HCT116 (cell line): Measurements from ENCODE around the gene TAF10. TPM values are rescaled to one million over a fixed set of nuclear protein-coding genes. Genes with fewer than 3 reads are reported as not detected.

ENCODE experiments used
- ATAC-seq: fragments of 200-7000 bp; cut with Tn5 transposase; 2 replicates; pipeline ENCODE4 v1.9.1; 2020; ENCODE audit warnings: mild to moderate bottlenecking, moderate library complexity
- BruUV-seq: library from RNA; stranded (reverse); fragments of 400-500 nt; replicated peaks from 2 replicates; lab custom pipeline; 2021; lab: Mats Ljungman, UMichigan
- CTCF ChIA-PET: fragments of 300-600 bp; sonication (Branson Sonifier 250); formaldehyde crosslinking; loops from one replicate; lab custom pipeline; 2021; ENCODE audit warnings: antibody characterized with exemption; lab: Charles Lee
- POLR2A ChIA-PET: fragments of 300-600, 350-600 bp; sonication (Branson Sonifier 250); formaldehyde crosslinking; loops from one replicate; lab custom pipeline; 2021; ENCODE audit warnings: antibody characterized with exemption; lab: Charles Lee
- RAD21 ChIA-PET, 2 experiments: fragments of 300-600 bp; sonication (Branson Sonifier 250); formaldehyde crosslinking; loops; one replicate each; lab custom pipeline; 2023; ENCODE audit warnings: low total read pairs in 2 of 2; ENCODE audit not compliant: uncharacterized antibody in 2 of 2, unreplicated experiment in 2 of 2, low non-redundant PET in 1 of 2; lab: Charles Lee
- DNase-seq: peaks from one replicate; pipeline ENCODE4 v3.0.0-alpha.2; 2010; ENCODE audit warnings: low read depth, low spot score
- H2AFZ ChIP-seq: fragments of 200-600 bp; shearing (Covaris generic), sonication (generic); 2 replicates; pipeline ENCODE4 v1.6.1; 2017; ENCODE audit warnings: low read depth, mixed run types, mixed read lengths, antibody characterized with exemption, low read length; ENCODE audit not compliant: poor library complexity, severe bottlenecking
- H3K27ac ChIP-seq: 2 replicates; pipeline ENCODE4 v1.5.1; 2012; ENCODE audit warnings: low read depth, low read length
- H3K27me3 ChIP-seq: fragments of 200-600 bp; sonication (generic); 2 replicates; pipeline ENCODE4 v1.6.1; 2016; ENCODE audit warnings: mixed run types, low read length, mixed read lengths; ENCODE audit not compliant: insufficient read depth
- H3K36me3 ChIP-seq, 2 experiments: fragments of 200-500 bp in 1 of 2; fragments of 200-600 bp in 1 of 2; sonication (Bioruptor generic) in 1 of 2; sonication (generic) in 1 of 2; 2 replicates each; pipeline versions ENCODE4 v1.5.1 to v1.6.1; 2014 to 2016; ENCODE audit warnings: low read length in 2 of 2, inconsistent platforms in 1 of 2, mixed read lengths in 1 of 2, mixed run types in 1 of 2; ENCODE audit not compliant: insufficient read depth in 2 of 2, control insufficient read depth in 1 of 2
- H3K4me1 ChIP-seq, 2 experiments: fragments of 200-600 bp in 1 of 2; sonication (generic) in 1 of 2; 2 replicates each; pipeline versions ENCODE4 v1.5.1 to v1.6.1; 2012 to 2017; ENCODE audit warnings: low read length in 2 of 2, inconsistent platforms in 1 of 2, mild to moderate bottlenecking in 1 of 2, mixed read lengths in 1 of 2, mixed run types in 1 of 2, moderate library complexity in 1 of 2; ENCODE audit not compliant: insufficient read depth in 2 of 2, control insufficient read depth in 1 of 2
- H3K4me2 ChIP-seq: fragments of 200-600 bp; sonication (generic); 2 replicates; pipeline ENCODE4 v1.6.1; 2017; ENCODE audit warnings: mixed run types, low read length, mixed read lengths
- H3K4me3 ChIP-seq, 2 experiments: fragments of 200-600 bp in 1 of 2; sonication (generic) in 1 of 2; replicated peaks in 1 of 2; 2 replicates each; pipeline ENCODE4 v1.5.1; 2011 to 2016; ENCODE audit warnings: low read length in 2 of 2, control low read depth in 1 of 2, low read depth in 1 of 2, mild to moderate bottlenecking in 1 of 2, mixed read lengths in 1 of 2, mixed run types in 1 of 2
- H3K79me2 ChIP-seq: fragments of 200-600 bp; sonication (generic); 2 replicates; pipeline ENCODE4 v1.6.1; 2017; ENCODE audit warnings: mild to moderate bottlenecking, mixed run types, low read length, moderate library complexity, mixed read lengths; ENCODE audit not compliant: insufficient read depth
- H3K9ac ChIP-seq: fragments of 200-600 bp; sonication (generic); 2 replicates; pipeline ENCODE4 v1.6.1; 2016; ENCODE audit warnings: low read length, mixed read lengths
- H3K9me2 ChIP-seq: fragments of 200-600 bp; sonication (generic), shearing (Covaris generic); 2 replicates; pipeline ENCODE4 v1.6.1; 2017; ENCODE audit warnings: mixed run types, mild to moderate bottlenecking, moderate library complexity; ENCODE audit not compliant: insufficient read depth
- H3K9me3 ChIP-seq, 2 experiments: fragments of 200-500 bp in 1 of 2; fragments of 200-600 bp in 1 of 2; sonication (Bioruptor generic) in 1 of 2; sonication (generic) in 1 of 2; 2 replicates each; pipeline ENCODE4 v1.6.1; 2014 to 2017; ENCODE audit warnings: low read length in 2 of 2, mixed read lengths in 2 of 2, inconsistent platforms in 1 of 2, low read depth in 1 of 2, mild to moderate bottlenecking in 1 of 2, mixed run types in 1 of 2, moderate library complexity in 1 of 2; ENCODE audit not compliant: control insufficient read depth in 1 of 2, insufficient read depth in 1 of 2
- H4K20me1 ChIP-seq: fragments of 200-600 bp; sonication (generic), shearing (Covaris generic); 2 replicates; pipeline ENCODE4 v1.6.1; 2017; ENCODE audit warnings: mixed run types, mild to moderate bottlenecking, moderate library complexity; ENCODE audit not compliant: insufficient read depth
- ATF3 ChIP-seq: IDR thresholded peaks from 2 replicates; pipeline ENCODE4 v1.6.1; 2012
- CBX3 ChIP-seq: IDR thresholded peaks from 2 replicates; pipeline ENCODE4 v1.6.1; 2012; ENCODE audit warnings: low read depth
- CEBPB ChIP-seq: IDR thresholded peaks from 2 replicates; pipeline ENCODE4 v1.6.1; 2012; ENCODE audit warnings: low read depth
- ELF1 ChIP-seq: IDR thresholded peaks from 2 replicates; pipeline ENCODE4 v1.6.1; 2012; ENCODE audit warnings: low read depth, borderline replicate concordance
- EZH2 ChIP-seq: fragments of 200-600 bp; sonication (generic); IDR thresholded peaks from 2 replicates; pipeline ENCODE4 v1.6.1; 2017; ENCODE audit warnings: antibody characterized with exemption, mixed run types
- FOSL1 ChIP-seq: IDR thresholded peaks from 2 replicates; pipeline ENCODE4 v1.6.1; 2012; ENCODE audit warnings: low read depth
- JUND ChIP-seq: IDR thresholded peaks from 2 replicates; pipeline ENCODE4 v1.6.1; 2012
- POLR2A ChIP-seq: IDR thresholded peaks from 2 replicates; pipeline ENCODE4 v1.7.0; 2011; ENCODE audit warnings: borderline replicate concordance; ENCODE audit not compliant: insufficient read depth, insufficient read length; ENCODE audit errors: extremely low read depth
- POLR2AphosphoS5 ChIP-seq: IDR thresholded peaks from 2 replicates; pipeline ENCODE4 v1.6.1; 2011; ENCODE audit warnings: mild to moderate bottlenecking, low read depth, low read length, moderate library complexity
- RAD21 ChIP-seq: IDR thresholded peaks from 2 replicates; pipeline ENCODE4 v1.6.1; 2012; ENCODE audit warnings: low read depth, mild to moderate bottlenecking
- REST ChIP-seq: IDR thresholded peaks from 2 replicates; pipeline ENCODE4 v1.6.1; 2012; ENCODE audit warnings: low read depth
- SIN3A ChIP-seq: IDR thresholded peaks from 2 replicates; pipeline ENCODE4 v1.6.1; 2012; ENCODE audit warnings: low read depth
- SP1 ChIP-seq: IDR thresholded peaks from 2 replicates; pipeline ENCODE4 v1.6.1; 2012; ENCODE audit warnings: low read depth
- SRF ChIP-seq: IDR thresholded peaks from 2 replicates; pipeline ENCODE4 v1.6.1; 2012; ENCODE audit warnings: low read depth
- TCF7L2 ChIP-seq: IDR thresholded peaks from 2 replicates; pipeline ENCODE4 v1.7.0; 2011; ENCODE audit warnings: borderline replicate concordance, inconsistent platforms; ENCODE audit not compliant: insufficient read depth, insufficient read length; ENCODE audit errors: extremely low read depth
- YY1 ChIP-seq: IDR thresholded peaks from 2 replicates; pipeline ENCODE4 v1.6.1; 2011; ENCODE audit warnings: low read length, low read depth, moderate library complexity, mild to moderate bottlenecking; ENCODE audit not compliant: insufficient replicate concordance; ENCODE audit errors: extremely low read depth
- ZFX ChIP-seq: fragments of 450-650 bp; IDR thresholded peaks from 2 replicates; pipeline ENCODE4 v1.6.1; 2017
- ZNF274 ChIP-seq: fragments of 200-500 bp; sonication (Bioruptor generic); IDR thresholded peaks from 2 replicates; pipeline ENCODE4 v1.6.1; 2014; ENCODE audit warnings: mild to moderate bottlenecking, low read depth, low read length, inconsistent platforms
- intact Hi-C: fragments of 100-400 bp; cut with micrococcal nuclease; formaldehyde crosslinking; loops from 2 replicates; pipeline ENCODE4 v1.10.0; 2022
- total RNA-seq: library from RNA; stranded (reverse); gene quantifications from one replicate; pipeline ENCODE4 v1.2.1, GENCODE V29; 2021; ENCODE audit not compliant: unreplicated experiment
- TF ChIP-seq, protein P1 (sequence below): IDR thresholded peaks from 2 replicates; pipeline ENCODE4 v1.6.1; 2011; ENCODE audit warnings: mild to moderate bottlenecking, low read length, moderate library complexity; ENCODE audit not compliant: insufficient replicate concordance; ENCODE audit errors: extremely low read depth
- TF ChIP-seq, protein P2 (sequence below), 3 experiments: fragments of 200-600 bp in 1 of 3; sonication (generic) in 1 of 3; IDR thresholded peaks in 2 of 3; conservative IDR thresholded peaks in 1 of 3; 2 replicates each; pipeline ENCODE4 v1.5.1; 2012 to 2017; ENCODE audit warnings: low read depth in 2 of 3, low read length in 2 of 3, antibody characterized with exemption in 1 of 3, borderline replicate concordance in 1 of 3, control low read depth in 1 of 3, mild to moderate bottlenecking in 1 of 3, mixed read lengths in 1 of 3, mixed run types in 1 of 3, moderate library complexity in 1 of 3; ENCODE audit not compliant: insufficient read depth in 1 of 3

Gene TAF10
- total RNA-seq, 1 experiment from 2014 or later, result 151 TPM

DNA sequence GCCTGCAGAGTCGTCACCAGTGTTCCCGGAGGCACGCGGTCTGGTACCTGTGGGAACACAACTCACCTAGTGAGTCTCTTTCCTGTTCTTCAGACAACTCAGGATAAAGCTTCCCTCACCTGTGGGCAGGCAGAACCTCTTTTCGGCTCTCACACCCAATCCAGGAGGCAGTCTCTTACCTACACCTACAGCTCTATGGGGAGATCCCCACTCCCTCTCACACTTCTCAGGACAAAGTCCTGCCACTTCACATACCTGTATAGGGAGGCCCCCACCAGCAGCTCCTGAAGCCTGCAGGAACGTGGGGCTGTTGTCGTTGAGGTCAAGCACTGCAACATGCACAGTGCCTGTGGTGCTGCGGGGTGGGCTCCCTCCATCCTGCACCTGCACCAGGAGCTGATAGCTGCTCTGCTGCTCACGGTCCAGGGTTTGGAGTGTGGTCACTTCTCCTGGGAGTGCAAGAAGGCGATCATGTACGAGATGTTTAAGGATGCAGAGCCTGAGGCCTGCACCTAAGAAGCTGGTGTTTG is 19.4 kb upstream of the TAF10 start:
- H3K4me3 ChIP-seq, result no peak overlapping the region
- H2AFZ ChIP-seq, result no peak overlapping the region
- peaks cover 6 to 10% of the 10 kb centered on the region in 2 experiments; a peak in 3 of 4 replicates for H3K4me1 ChIP-seq
- no peaks in the 10 kb centered on the region for H3K9me3 ChIP-seq
- no peaks in the 10 kb centered on the region for H3K36me3 ChIP-seq
- ChIA-PET CTCF (no interaction called here), RAD21 (no interaction called here), POLR2A (no interaction called here)
- H3K9me2 ChIP-seq, result no peaks in the 10 kb centered on the region
- DNase-seq, result no peak
- no peaks in the 10 kb centered on the region for H4K20me1 ChIP-seq
- no peak overlapping the region for H3K27ac ChIP-seq
- no peak overlapping the region for H3K9ac ChIP-seq
- TF ChIP-seq ZNF274 (no peak), ELF1 (no peak), SIN3A (no peak), TCF7L2 (no peak), YY1 (no peak), CBX3 (no peak), ZFX (no peak), POLR2A (no peak), EZH2 (no peak), ATF3 (no peak), FOSL1 (no peak), SP1 (no peak), SRF (no peak), RAD21 (no peak), POLR2AphosphoS5 (no peak), REST (no peak), CEBPB (no peak), JUND (no peak)
- TF ChIP-seq, protein P1, sequence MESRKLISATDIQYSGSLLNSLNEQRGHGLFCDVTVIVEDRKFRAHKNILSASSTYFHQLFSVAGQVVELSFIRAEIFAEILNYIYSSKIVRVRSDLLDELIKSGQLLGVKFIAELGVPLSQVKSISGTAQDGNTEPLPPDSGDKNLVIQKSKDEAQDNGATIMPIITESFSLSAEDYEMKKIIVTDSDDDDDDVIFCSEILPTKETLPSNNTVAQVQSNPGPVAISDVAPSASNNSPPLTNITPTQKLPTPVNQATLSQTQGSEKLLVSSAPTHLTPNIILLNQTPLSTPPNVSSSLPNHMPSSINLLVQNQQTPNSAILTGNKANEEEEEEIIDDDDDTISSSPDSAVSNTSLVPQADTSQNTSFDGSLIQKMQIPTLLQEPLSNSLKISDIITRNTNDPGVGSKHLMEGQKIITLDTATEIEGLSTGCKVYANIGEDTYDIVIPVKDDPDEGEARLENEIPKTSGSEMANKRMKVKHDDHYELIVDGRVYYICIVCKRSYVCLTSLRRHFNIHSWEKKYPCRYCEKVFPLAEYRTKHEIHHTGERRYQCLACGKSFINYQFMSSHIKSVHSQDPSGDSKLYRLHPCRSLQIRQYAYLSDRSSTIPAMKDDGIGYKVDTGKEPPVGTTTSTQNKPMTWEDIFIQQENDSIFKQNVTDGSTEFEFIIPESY, result no peak
- TF ChIP-seq, protein P2, sequence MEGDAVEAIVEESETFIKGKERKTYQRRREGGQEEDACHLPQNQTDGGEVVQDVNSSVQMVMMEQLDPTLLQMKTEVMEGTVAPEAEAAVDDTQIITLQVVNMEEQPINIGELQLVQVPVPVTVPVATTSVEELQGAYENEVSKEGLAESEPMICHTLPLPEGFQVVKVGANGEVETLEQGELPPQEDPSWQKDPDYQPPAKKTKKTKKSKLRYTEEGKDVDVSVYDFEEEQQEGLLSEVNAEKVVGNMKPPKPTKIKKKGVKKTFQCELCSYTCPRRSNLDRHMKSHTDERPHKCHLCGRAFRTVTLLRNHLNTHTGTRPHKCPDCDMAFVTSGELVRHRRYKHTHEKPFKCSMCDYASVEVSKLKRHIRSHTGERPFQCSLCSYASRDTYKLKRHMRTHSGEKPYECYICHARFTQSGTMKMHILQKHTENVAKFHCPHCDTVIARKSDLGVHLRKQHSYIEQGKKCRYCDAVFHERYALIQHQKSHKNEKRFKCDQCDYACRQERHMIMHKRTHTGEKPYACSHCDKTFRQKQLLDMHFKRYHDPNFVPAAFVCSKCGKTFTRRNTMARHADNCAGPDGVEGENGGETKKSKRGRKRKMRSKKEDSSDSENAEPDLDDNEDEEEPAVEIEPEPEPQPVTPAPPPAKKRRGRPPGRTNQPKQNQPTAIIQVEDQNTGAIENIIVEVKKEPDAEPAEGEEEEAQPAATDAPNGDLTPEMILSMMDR (IDR thresholded peaks at IDR 0.05 in 2 of 3, conservative IDR thresholded peaks at IDR 0.05 in 1 of 3; ENCODE audit: borderline replicate concordance in 1 of 3, insufficient read depth in 1 of 3, low read depth in 2 of 3, low read length in 2 of 3), result no peak
- no peak overlapping the region for H3K4me2 ChIP-seq
- BruUV-seq, result no TSS peak
- no peaks in the 10 kb centered on the region for H3K27me3 ChIP-seq
- no peaks in the 10 kb centered on the region for H3K79me2 ChIP-seq
- intact Hi-C loops, result no loop called here
- no peak for ATAC-seq
